Fibroblast of villous mesenchyme (primary cell): ENCODE data around the gene SDC4. TPM values are rescaled to one million over a fixed set of nuclear protein-coding genes. Genes with fewer than 3 reads are reported as not detected.

Experiments used
- DNase-seq: peaks from one replicate; pipeline ENCODE4 v3.0.0-alpha.2; 2010; ENCODE audit warnings: low read depth
- H3K4me3 ChIP-seq: 2 replicates; pipeline ENCODE4 v1.5.1; 2011; ENCODE audit warnings: low read depth, mild to moderate bottlenecking, low read length
- CTCF ChIP-seq: IDR thresholded peaks from 2 replicates; pipeline ENCODE4 v1.5.1; 2012; ENCODE audit warnings: low read depth, mild to moderate bottlenecking, low read length; ENCODE audit not compliant: insufficient read depth
- total RNA-seq: library from RNA; depleted of rRNA; stranded (reverse); fragments of >200 nt; gene quantifications from 2 replicates; pipeline ENCODE4 v1.2.3, GENCODE V29; 2012

Gene SDC4
- total RNA-seq, 1 donor: 178 TPM

DNA sequence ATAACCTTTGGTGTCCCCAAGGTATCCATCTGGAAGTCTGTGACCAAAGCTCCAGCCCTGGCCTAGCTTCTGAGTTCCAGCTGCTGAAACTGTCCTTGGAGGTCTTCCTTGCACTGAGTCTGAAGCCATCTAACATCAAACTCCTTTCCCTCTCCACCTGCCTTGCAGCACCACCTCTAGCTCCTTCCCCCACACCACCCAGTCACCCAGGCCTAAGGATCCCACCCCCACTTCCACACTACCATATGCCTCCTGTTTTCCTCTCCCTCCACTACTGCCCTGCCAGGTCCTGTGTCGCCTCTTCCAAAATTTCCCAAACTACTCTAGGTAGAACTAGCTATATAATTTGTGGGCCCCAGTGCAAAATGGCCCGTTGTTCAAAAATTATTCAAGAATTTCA, 29.3 kb downstream of the SDC4 start:
- no peak for TF ChIP-seq CTCF
- H3K4me3 ChIP-seq: no peak overlapping the region
- DNase-seq: no peak

DNA sequence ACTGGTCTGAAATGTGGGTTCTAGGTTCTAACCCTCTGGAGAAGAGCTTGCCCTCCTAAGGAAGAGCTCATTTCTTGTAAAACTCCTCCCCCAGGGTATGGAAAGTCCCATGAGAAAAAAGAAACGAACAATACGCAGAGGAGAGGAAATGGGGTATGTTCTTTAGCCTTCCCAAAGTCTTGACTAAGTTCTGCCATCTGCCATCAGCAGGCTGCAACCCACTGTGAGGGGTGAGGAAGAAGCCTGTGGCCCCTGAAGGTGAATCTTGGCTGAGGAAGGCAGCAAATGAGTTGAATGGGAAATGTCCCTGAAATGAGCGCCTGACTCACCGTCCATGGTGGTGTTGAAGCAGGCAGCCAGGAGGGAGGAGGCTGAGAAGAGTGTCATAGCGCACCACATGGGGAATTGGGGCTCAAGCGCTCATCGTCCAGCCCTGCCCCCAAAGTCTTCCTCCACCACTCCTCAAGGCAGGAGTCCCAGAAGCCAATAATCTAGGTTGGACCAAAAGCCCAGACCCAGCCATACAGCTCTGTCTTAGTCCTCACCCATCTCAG, 29.8 kb downstream of the SDC4 start:
- DNase-seq: no peak
- H3K4me3 ChIP-seq: no peak overlapping the region
- TF ChIP-seq CTCF: no peak

DNA sequence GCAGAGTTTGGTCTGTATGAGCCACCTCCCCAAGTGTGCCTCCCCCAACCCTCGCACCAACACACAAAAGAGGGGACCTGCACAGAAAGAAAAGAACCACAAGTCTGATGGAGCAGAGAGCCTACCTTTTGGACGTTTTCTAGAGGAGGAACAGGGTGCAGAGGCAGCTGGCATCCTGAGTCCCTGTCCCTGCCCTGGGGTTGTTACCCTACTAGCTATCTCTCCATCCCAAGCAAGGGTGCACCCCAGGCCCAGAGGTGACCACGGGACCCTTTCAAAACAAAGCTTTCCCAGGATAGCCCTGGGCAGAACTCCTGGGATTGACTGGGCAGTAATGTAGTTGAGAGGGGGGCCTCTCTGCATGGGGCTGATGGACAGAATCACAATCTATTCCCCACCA, 30.4 kb downstream of the SDC4 start:
- no peak overlapping the region for H3K4me3 ChIP-seq
- no peak for DNase-seq
- TF ChIP-seq CTCF: no peak

DNA sequence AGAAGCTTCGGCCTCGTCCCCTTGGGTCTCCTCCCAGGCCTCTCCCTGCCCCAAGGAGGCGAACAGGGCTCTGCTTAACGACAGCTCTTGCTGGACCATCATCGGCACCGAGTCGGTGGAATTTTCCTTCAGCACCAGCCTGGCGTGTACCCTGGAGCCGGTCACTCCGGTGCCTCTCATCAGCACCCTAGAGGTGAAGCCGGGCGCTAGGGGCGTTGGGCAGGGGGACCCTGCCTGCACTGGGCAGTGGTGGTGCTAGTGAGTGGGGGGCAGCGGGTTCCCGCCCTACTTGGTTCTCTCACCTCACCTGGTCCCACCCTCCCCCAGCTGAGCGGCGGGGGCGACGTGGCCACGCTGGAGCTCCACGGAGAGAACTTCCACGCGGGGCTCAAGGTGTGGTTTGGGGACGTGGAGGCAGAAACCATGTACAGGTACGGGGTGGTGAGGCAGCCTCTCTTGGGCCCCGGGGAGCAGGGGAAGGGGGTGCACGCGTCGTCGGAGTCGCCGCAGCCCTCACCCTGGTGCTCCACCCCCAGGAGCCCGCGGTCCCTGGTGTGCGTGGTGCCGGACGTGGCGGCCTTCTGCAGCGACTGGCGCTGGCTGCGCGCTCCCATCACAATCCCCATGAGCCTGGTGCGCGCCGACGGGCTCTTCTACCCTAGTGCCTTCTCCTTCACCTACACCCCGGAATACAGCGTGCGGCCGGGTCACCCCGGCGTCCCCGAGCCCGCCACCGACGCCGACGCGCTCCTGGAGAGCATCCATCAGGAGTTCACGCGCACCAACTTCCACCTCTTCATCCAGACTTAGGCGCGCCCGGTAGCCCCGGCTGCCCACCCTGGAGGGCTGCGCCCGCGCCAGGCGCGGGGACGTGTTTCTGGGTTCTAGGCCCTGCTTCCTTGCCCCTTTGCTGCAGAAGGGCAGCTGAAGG, 31.8 kb downstream of the SDC4 start:
- no peak for DNase-seq
- no peak for TF ChIP-seq CTCF
- no peak overlapping the region for H3K4me3 ChIP-seq

DNA sequence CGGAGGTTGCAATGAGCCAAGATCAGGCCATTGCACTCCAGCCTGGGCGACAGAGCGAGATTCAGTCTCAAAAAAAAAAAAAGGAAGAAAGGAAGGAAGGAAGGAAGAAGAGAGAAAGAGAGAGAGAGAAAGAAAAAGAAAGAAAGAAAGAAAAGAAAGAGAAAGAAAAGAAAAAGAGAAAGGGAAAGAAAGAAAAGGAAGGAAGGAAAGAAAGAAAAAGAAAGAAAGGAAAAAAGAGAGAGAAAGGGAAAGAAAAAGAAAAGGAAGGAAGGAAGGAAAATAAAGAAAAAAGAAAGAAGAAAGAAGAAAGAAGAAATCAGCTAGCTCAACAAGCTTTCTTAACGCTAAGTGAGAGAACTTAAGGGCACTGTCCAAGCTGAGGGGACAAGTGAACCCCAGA, 32.6 kb downstream of the SDC4 start:
- no peak for DNase-seq
- TF ChIP-seq CTCF: no peak
- no peak overlapping the region for H3K4me3 ChIP-seq

- no peak for DNase-seq
- TF ChIP-seq CTCF: no peak
- H3K4me3 ChIP-seq: no peak overlapping the region
These were observed 34.3 kb downstream of the SDC4 start for GRCh38 chr20:45313943-45314342.
